HFF-Myc (cell line): ENCODE measurements around the gene SLC9A8.
"Not testable (repeated sequence)": the region's sequence is repeated elsewhere in the genome, so short reads cannot be mapped to it uniquely, and the experiment has no call there.

ENCODE experiments used
- DNase-seq: peaks from one replicate; pipeline ENCODE4 v3.0.0-alpha.2; 2011; ENCODE audit warnings: low read depth; ENCODE audit errors: extremely low read depth
- H3K4me3 ChIP-seq: replicated peaks from 2 replicates; pipeline ENCODE4 v1.5.1; 2011; ENCODE audit warnings: low read depth, mild to moderate bottlenecking, control low read depth, low read length
- CTCF ChIP-seq: IDR thresholded peaks from 2 replicates; pipeline ENCODE4 v1.5.1; 2012; ENCODE audit warnings: mild to moderate bottlenecking, low read depth, low read length, control low read depth; ENCODE audit errors: missing control alignments

SLC9A8 gene

GRCh38 chr20:49859011-49859410 is 46.4 kb downstream of the SLC9A8 start:
- no peak for DNase-seq
- no peak overlapping the region for H3K4me3 ChIP-seq
- TF ChIP-seq CTCF, result no peak

GRCh38 chr20:49859807-49860206 is 47.2 kb downstream of the SLC9A8 start:
- no peak for DNase-seq
- no peak for TF ChIP-seq CTCF
- H3K4me3 ChIP-seq, result no peak overlapping the region

- not testable (repeated sequence) for DNase-seq, H3K4me3 ChIP-seq
Observed at GRCh38 chr20:49861232-49861631, 48.6 kb downstream of the SLC9A8 start.

GRCh38 chr20:49862607-49863200 is 50.1 kb downstream of the SLC9A8 start:
- no peak for DNase-seq
- no peak for TF ChIP-seq CTCF
- no peak overlapping the region for H3K4me3 ChIP-seq

- TF ChIP-seq CTCF, result no peak
- no peak overlapping the region for H3K4me3 ChIP-seq
- no peak for DNase-seq
Observed at GRCh38 chr20:49863666-49864065, 51.0 kb downstream of the SLC9A8 start.

- DNase-seq, result peak; percentile 70
- no peak for TF ChIP-seq CTCF
- H3K4me3 ChIP-seq, result no peak overlapping the region
Observed at GRCh38 chr20:49865559-49865958, 52.9 kb downstream of the SLC9A8 start.

GRCh38 chr20:49866051-49866450 is 53.4 kb downstream of the SLC9A8 start:
- no peak for TF ChIP-seq CTCF
- 0 out of 2 replicates have a peak overlapping the region, but pooled peaks have one; percentile 2 for H3K4me3 ChIP-seq
- DNase-seq, result peak; percentile 80
